ENCODE measurements around the gene IL1B.

DNA sequence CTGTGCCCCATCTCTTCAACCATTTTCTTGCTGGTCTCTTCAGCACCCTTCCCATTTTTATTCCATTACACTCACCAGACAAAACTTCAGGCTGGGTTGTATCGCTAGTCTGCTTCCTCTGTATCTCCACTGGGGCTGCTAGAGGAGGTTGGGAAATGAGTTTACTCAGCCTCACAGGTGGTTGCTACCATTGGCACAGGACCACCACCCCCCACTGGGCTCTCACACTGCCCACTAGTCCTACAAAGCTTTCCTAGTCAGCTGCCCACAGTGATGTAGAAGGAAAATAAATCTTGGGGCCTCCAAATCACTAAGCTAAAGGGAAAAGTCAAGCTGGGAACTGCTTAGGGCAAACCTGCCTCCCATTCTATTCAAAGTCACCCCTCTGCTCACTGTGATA is 12.3 kb upstream of the IL1B start:
- TF ChIP-seq, protein P1, sequence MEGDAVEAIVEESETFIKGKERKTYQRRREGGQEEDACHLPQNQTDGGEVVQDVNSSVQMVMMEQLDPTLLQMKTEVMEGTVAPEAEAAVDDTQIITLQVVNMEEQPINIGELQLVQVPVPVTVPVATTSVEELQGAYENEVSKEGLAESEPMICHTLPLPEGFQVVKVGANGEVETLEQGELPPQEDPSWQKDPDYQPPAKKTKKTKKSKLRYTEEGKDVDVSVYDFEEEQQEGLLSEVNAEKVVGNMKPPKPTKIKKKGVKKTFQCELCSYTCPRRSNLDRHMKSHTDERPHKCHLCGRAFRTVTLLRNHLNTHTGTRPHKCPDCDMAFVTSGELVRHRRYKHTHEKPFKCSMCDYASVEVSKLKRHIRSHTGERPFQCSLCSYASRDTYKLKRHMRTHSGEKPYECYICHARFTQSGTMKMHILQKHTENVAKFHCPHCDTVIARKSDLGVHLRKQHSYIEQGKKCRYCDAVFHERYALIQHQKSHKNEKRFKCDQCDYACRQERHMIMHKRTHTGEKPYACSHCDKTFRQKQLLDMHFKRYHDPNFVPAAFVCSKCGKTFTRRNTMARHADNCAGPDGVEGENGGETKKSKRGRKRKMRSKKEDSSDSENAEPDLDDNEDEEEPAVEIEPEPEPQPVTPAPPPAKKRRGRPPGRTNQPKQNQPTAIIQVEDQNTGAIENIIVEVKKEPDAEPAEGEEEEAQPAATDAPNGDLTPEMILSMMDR (IDR thresholded peaks at IDR 0.05; ENCODE audit: extremely low read depth in 1 of 2, insufficient read depth in 1 of 2, low read depth in 1 of 2, low read length in 2 of 2): no peak
- TF ChIP-seq POLR2A (IDR thresholded peaks at IDR 0.05; ENCODE audit: low read depth, low read length) (no peak), FOS (IDR thresholded peaks at IDR 0.05; ENCODE audit: borderline replicate concordance, insufficient read depth, low read length) (no peak), POLR2AphosphoS5 (IDR thresholded peaks at IDR 0.05; ENCODE audit: insufficient read depth, low read depth, low read length) (no peak), GATA2 (IDR thresholded peaks at IDR 0.05; ENCODE audit: insufficient read depth, insufficient read length, low read depth, low read length) (no peak), MAX (IDR thresholded peaks at IDR 0.05; ENCODE audit: insufficient read depth, insufficient read length) (no peak), EZH2 (IDR thresholded peaks at IDR 0.05; ENCODE audit: borderline replicate concordance, low read depth, low read length, severe bottlenecking) (no peak)
